Measurements from ENCODE around the gene MYO3A. TPM values are rescaled to one million over a fixed set of nuclear protein-coding genes. Genes with fewer than 3 reads are reported as not detected.

Gene MYO3A
- polyA plus RNA-seq, 1 donor (not counting 4 experiments of a cell fraction or from before 2014, with no cell fraction given): not detected

DNA sequence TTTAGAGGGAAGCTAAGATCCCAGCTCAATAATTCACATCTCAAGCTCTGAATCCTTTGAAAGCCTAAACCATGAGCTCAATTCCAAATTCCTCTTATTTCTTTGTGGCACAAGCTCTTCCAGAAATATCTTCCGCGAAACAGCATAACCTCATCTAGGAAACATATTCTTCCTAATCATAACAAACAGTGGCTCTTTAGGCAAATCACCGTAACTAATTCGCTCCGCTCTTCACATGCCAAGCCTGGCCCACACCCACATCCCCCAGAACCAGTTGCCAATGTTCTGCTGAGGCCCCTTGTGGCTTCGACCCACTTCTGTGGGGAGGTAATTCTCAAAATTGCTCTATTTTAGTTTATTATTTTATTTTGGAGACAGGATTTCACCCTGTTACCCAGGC is 301.7 kb downstream of the MYO3A start:
- H3K4me3 ChIP-seq (ENCODE audit: control insufficient read depth in 2 of 3, extremely low read depth in 1 of 3, insufficient read depth in 2 of 3, low read depth in 1 of 3, low read length in 3 of 3): no peak overlapping the region
- no peaks in the 10 kb centered on the region for H3K4me1 ChIP-seq (ENCODE audit: control insufficient read depth, extremely low read depth, insufficient read depth, low read length)
- no peaks in the 10 kb centered on the region for H3K9me1 ChIP-seq (ENCODE audit: control insufficient read depth, extremely low read depth, insufficient read depth, low read length)
- no peak overlapping the region for H3K9ac ChIP-seq (ENCODE audit: control insufficient read depth, extremely low read depth, insufficient read depth, low read length)
- H3K79me2 ChIP-seq (ENCODE audit: control insufficient read depth, insufficient read depth, low read length): no peaks in the 10 kb centered on the region
- DNase-seq (ENCODE audit: low read depth, low spot score) (no peak), FAIRE-seq (no peak)
- H3K4me2 ChIP-seq (ENCODE audit: control insufficient read depth, extremely low read depth, insufficient read depth, low read depth, low read length): no peak overlapping the region
- H3K27ac ChIP-seq (ENCODE audit: control insufficient read depth, insufficient read depth, low read length): no peak overlapping the region
- no peak overlapping the region for H2AFZ ChIP-seq (ENCODE audit: control insufficient read depth, low read length)
- dilution Hi-C loops (cut with MboI; ENCODE audit: extremely low pct_ligation_motif_present, low sequenced_read_pairs): no loop called here
- no peaks in the 10 kb centered on the region for H3K36me3 ChIP-seq (ENCODE audit: control insufficient read depth in 2 of 2, extremely low read depth in 1 of 2, insufficient read depth in 2 of 2, low read length in 2 of 2)
- peaks cover 1% of the 10 kb centered on the region for H3K9me3 ChIP-seq (ENCODE audit: control insufficient read depth, low read depth, low read length)
- TF ChIP-seq EZH2 (IDR thresholded peaks at IDR 0.05; ENCODE audit: low read length) (no peak), CTCF (optimal IDR thresholded peaks at IDR 0.05 in 1 of 3, IDR thresholded peaks at IDR 0.05 in 1 of 3, conservative IDR thresholded peaks at IDR 0.05 in 1 of 3; ENCODE audit: extremely low read depth in 1 of 3, insufficient read depth in 2 of 3, low read length in 3 of 3) (no peak)
- no peaks in the 10 kb centered on the region for H4K20me1 ChIP-seq (ENCODE audit: control insufficient read depth, extremely low read depth, insufficient read depth, low read length)
- no peaks in the 10 kb centered on the region for H3K27me3 ChIP-seq (ENCODE audit: control insufficient read depth, extremely low read depth, insufficient read depth, low read length)

GRCh38 chr10:26238378-26238777 is 304.3 kb downstream of the MYO3A start:
- dilution Hi-C loops (cut with MboI; ENCODE audit: extremely low pct_ligation_motif_present, low sequenced_read_pairs): no loop called here
- H2AFZ ChIP-seq (ENCODE audit: control insufficient read depth, low read length): no peak overlapping the region
- TF ChIP-seq CTCF (optimal IDR thresholded peaks at IDR 0.05 in 1 of 3, IDR thresholded peaks at IDR 0.05 in 1 of 3, conservative IDR thresholded peaks at IDR 0.05 in 1 of 3; ENCODE audit: extremely low read depth in 1 of 3, insufficient read depth in 2 of 3, low read length in 3 of 3) (no peak), EZH2 (IDR thresholded peaks at IDR 0.05; ENCODE audit: low read length) (no peak)
- H3K27me3 ChIP-seq (ENCODE audit: control insufficient read depth, extremely low read depth, insufficient read depth, low read length): no peaks in the 10 kb centered on the region
- no peak for FAIRE-seq
- no peak overlapping the region for H3K27ac ChIP-seq (ENCODE audit: control insufficient read depth, insufficient read depth, low read length)
- DNase-seq (ENCODE audit: low read depth, low spot score): no peak
- H3K9me1 ChIP-seq (ENCODE audit: control insufficient read depth, extremely low read depth, insufficient read depth, low read length): no peaks in the 10 kb centered on the region
- no peak overlapping the region for H3K4me2 ChIP-seq (ENCODE audit: control insufficient read depth, extremely low read depth, insufficient read depth, low read depth, low read length)
- H3K4me3 ChIP-seq (ENCODE audit: control insufficient read depth in 2 of 3, extremely low read depth in 1 of 3, insufficient read depth in 2 of 3, low read depth in 1 of 3, low read length in 3 of 3): no peak overlapping the region
- no peaks in the 10 kb centered on the region for H3K4me1 ChIP-seq (ENCODE audit: control insufficient read depth, extremely low read depth, insufficient read depth, low read length)
- no peaks in the 10 kb centered on the region for H3K36me3 ChIP-seq (ENCODE audit: control insufficient read depth in 2 of 2, extremely low read depth in 1 of 2, insufficient read depth in 2 of 2, low read length in 2 of 2)
- H3K9ac ChIP-seq (ENCODE audit: control insufficient read depth, extremely low read depth, insufficient read depth, low read length): no peak overlapping the region
- H4K20me1 ChIP-seq (ENCODE audit: control insufficient read depth, extremely low read depth, insufficient read depth, low read length): no peaks in the 10 kb centered on the region
- H3K79me2 ChIP-seq (ENCODE audit: control insufficient read depth, insufficient read depth, low read length): no peaks in the 10 kb centered on the region
- peaks cover 1% of the 10 kb centered on the region for H3K9me3 ChIP-seq (ENCODE audit: control insufficient read depth, low read depth, low read length)
